ENCODE data around the gene RAB11FIP4.

DNA sequence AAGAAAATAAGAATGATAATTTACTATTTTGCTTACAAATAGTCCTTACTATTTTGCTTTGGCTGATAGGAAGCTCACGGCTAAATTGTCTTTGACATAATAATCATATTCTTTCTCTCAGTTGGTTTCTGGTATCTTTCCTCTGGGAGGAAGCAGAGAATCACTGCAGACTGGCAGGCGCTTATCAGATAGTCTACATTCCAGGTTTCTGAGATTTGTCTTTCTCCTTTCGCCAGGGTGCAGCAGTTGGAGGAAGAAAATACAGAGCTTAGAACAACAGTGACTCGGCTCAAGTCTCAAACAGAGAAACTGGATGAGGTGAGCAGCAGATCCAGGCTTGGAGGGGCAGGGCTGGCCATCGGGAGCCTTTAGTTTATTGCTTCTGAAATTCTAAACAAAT lies 136.1 kb downstream of the RAB11FIP4 start:
- TF ChIP-seq EZH2phosphoT487 (IDR thresholded peaks at IDR 0.05; ENCODE audit: insufficient read depth, low read depth): no peak
- TF ChIP-seq EZH2 (IDR thresholded peaks at IDR 0.05; ENCODE audit: insufficient read depth, poor library complexity, severe bottlenecking): no peak
